Measurements from ENCODE around the gene HSH2D. TPM values are rescaled to one million over a fixed set of nuclear protein-coding genes. Genes with fewer than 3 reads are reported as not detected.

HSH2D gene
- total RNA-seq, 1 donor from 2014 or later: not detected

GRCh38 chr19:16199275-16199932 lies 55.9 kb downstream of the HSH2D start:
- Mint-ChIP-seq H3K27me3 (ENCODE audit: insufficient read depth, low read depth) (no peaks in the 10 kb centered on the region), H3K9me3 (no peaks in the 10 kb centered on the region), H3K4me1 (peaks cover 19% of the 10 kb centered on the region), H3K4me3 (peak overlapping the region; percentile 89), H3K36me3 (peaks cover 18% of the 10 kb centered on the region), H3K27ac (no peak overlapping the region)
- Histone ChIP-seq H3K27ac (no peak overlapping the region), H3K4me2 (peak overlapping the region; percentile 98), H3K4me3 (no peak overlapping the region), H3K4me1 (peaks cover 3% of the 10 kb centered on the region), H3F3A (ENCODE audit: low read depth) (peaks cover 5% of the 10 kb centered on the region), H3K27me3 (no peaks in the 10 kb centered on the region), H3K9ac (no peak overlapping the region), H3K9me3 (ENCODE audit: low read depth) (no peaks in the 10 kb centered on the region), H2AFZ (replicated peaks) (no peak overlapping the region), H3K79me2 (ENCODE audit: low read depth) (peaks cover 27% of the 10 kb centered on the region), H4K20me1 (ENCODE audit: low read depth) (peaks cover 14% of the 10 kb centered on the region), H3K36me3 (no peaks in the 10 kb centered on the region)
- TF ChIP-seq EZH2 (IDR thresholded peaks at IDR 0.05) (no peak), EZH2phosphoT487 (IDR thresholded peaks at IDR 0.05) (no peak), CTCF (IDR thresholded peaks at IDR 0.05) (no peak)
- DNase-seq (ENCODE audit: low spot score): no peak

DNA sequence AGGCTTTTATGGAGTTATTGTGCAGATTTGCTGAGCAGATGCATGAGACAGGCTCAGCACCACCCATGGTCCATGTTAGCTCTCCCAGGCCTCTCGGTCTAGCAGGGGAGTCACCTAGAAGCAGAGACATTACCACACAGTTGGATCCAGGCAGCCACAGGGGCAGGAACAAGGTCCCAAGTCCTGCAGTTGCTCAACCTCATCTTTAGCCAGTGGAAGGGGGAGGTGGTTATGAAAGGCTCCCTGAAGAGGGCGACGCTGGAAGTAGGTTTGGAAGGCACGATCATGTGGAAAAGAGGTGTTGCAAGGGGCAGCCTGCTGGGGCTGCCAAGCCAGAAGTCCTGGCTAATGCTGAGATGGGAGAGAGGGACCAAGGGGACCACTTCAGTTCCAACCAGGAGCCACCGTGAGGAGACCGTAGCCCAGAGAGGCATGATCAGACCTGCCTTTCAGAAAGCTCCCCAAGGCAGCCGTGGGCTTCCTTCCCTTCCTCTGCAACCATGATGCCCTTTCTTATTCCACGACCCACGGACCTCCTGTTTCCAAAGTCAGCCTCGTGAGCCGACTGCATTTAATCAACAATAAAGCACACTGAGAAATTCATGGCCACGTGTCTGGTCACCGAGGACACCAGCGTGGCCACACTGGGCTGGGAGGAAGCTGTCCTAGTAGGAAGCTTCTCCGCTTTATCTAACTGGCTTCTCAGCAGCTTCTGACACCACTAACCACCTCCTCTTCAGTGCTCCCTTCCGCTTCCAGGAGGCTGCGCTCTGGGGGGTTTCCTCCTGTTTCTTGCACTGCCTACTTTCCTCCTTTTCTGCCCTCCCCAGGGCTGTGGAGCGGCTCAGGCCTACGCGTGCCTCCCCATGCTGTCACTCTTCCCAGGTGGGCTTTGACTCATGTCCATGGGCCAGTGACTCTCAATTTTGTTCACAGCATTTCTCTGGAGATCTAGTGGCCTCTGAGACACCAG lies 56.8 kb downstream of the HSH2D start:
- Histone ChIP-seq H3K27ac (no peak overlapping the region), H3K9ac (no peak overlapping the region), H3K4me3 (no peak overlapping the region), H4K20me1 (ENCODE audit: low read depth) (peaks cover 14% of the 10 kb centered on the region), H2AFZ (replicated peaks) (no peak overlapping the region), H3F3A (ENCODE audit: low read depth) (peaks cover 5% of the 10 kb centered on the region), H3K9me3 (ENCODE audit: low read depth) (no peaks in the 10 kb centered on the region), H3K4me2 (no peak overlapping the region), H3K27me3 (no peaks in the 10 kb centered on the region), H3K4me1 (peaks cover 3% of the 10 kb centered on the region), H3K79me2 (ENCODE audit: low read depth) (peaks cover 27% of the 10 kb centered on the region), H3K36me3 (no peaks in the 10 kb centered on the region)
- Mint-ChIP-seq H3K36me3 (peaks cover 18% of the 10 kb centered on the region), H3K27ac (no peak overlapping the region), H3K9me3 (no peaks in the 10 kb centered on the region), H3K4me1 (peaks cover 19% of the 10 kb centered on the region), H3K4me3 (no peak overlapping the region), H3K27me3 (ENCODE audit: insufficient read depth, low read depth) (no peaks in the 10 kb centered on the region)
- TF ChIP-seq EZH2phosphoT487 (IDR thresholded peaks at IDR 0.05) (no peak), CTCF (IDR thresholded peaks at IDR 0.05) (no peak), EZH2 (IDR thresholded peaks at IDR 0.05) (no peak)
- DNase-seq (ENCODE audit: low spot score): no peak

GRCh38 chr19:16201011-16201391 lies 57.5 kb downstream of the HSH2D start:
- no peaks in the 10 kb centered on the region for H3K27me3 ChIP-seq
- Mint-ChIP-seq H3K27me3 (ENCODE audit: insufficient read depth, low read depth) (no peaks in the 10 kb centered on the region), H3K36me3 (peaks cover 18% of the 10 kb centered on the region), H3K4me3 (no peak overlapping the region), H3K4me1 (peaks cover 19% of the 10 kb centered on the region), H3K27ac (no peak overlapping the region), H3K9me3 (no peaks in the 10 kb centered on the region)
- no peak overlapping the region for H3K9ac ChIP-seq
- H4K20me1 ChIP-seq (ENCODE audit: low read depth): peaks cover 14% of the 10 kb centered on the region
- H3K79me2 ChIP-seq (ENCODE audit: low read depth): peaks cover 27% of the 10 kb centered on the region
- peaks cover 5% of the 10 kb centered on the region for H3F3A ChIP-seq (ENCODE audit: low read depth)
- no peak overlapping the region for H3K27ac ChIP-seq
- no peak overlapping the region for H2AFZ ChIP-seq (replicated peaks)
- H3K4me1 ChIP-seq: peaks cover 3% of the 10 kb centered on the region
- no peak overlapping the region for H3K4me2 ChIP-seq
- no peak for TF ChIP-seq CTCF (IDR thresholded peaks at IDR 0.05)
- TF ChIP-seq EZH2 (IDR thresholded peaks at IDR 0.05): no peak
- TF ChIP-seq EZH2phosphoT487 (IDR thresholded peaks at IDR 0.05): no peak
- H3K9me3 ChIP-seq (ENCODE audit: low read depth): no peaks in the 10 kb centered on the region
- H3K4me3 ChIP-seq: no peak overlapping the region
- no peaks in the 10 kb centered on the region for H3K36me3 ChIP-seq
- DNase-seq (ENCODE audit: low spot score): no peak

Measured in neural progenitor cell (in vitro differentiated cells).